Measurements from ENCODE around the gene TMEM163.

Gene TMEM163

DNA sequence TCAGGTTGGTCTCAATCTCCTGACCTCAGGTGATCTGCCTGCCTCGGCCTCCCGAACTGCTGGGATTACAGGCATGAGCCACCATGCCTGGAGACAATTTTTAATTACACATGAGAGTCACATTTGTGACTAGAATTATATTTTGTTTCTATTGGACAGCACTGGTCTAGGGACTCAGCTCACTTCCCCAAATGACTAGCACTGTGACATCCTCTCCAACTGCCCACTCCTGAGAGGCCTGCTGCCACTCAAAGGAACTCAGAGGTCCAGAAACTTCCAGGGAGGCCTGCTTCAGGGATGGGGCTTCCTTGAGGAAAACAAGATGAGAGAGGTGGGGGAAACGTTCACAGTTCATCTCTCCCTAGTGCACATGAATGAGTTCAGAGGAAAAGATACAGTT, 29.5 kb downstream of the TMEM163 start:
- no peak for DNase-seq

GRCh38 chr2:134685967-134686366, 32.8 kb downstream of the TMEM163 start:
- DNase-seq, result no peak

GRCh38 chr2:134683561-134684112, 35.2 kb downstream of the TMEM163 start:
- no peak for DNase-seq

- no peak for DNase-seq
These were observed 36.1 kb downstream of the TMEM163 start for GRCh38 chr2:134682726-134683125.

DNA sequence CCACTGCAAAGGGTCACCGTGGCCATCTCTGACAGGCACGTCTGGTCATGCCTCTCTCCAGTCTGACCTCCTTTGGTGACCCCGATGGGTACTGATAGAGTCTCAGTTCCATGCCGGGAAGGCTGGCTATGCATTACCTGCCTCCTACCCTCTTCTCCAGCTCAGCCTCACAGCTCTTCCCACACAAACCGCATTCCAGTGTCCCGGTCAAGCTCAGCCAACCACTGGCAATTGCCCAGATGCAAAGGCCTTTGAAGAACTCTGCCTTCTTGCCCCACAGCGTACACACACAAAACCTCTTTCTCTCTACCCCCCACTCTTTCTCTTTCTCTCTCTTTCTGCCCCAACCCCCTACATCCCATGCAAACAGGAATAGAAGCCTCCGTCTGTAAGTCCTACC, 37.6 kb downstream of the TMEM163 start:
- DNase-seq, result no peak

DNA sequence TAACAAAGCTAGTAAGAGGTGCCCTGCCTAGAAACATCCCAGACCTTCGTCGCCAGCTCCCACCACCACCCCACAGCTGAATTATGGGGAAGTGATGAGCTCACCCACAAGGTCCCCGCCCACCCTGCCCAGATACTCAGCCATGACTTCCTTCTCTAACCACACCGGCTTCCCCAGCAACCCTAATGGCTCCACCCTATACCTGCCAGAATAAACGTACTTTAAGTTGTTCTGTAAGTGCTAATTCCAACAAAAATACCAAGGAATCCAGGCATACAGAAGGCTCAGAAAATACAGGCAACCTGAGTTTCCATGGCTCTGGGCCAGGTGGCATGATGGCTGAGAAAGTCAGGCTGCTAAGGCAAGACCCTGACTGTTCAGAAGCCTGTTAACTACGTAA, 39.1 kb downstream of the TMEM163 start:
- no peak for DNase-seq

GRCh38 chr2:134679294-134679693, 39.5 kb downstream of the TMEM163 start:
- DNase-seq, result no peak

GRCh38 chr2:134677856-134678756, 40.7 kb downstream of the TMEM163 start:
- no peak for DNase-seq

DNA sequence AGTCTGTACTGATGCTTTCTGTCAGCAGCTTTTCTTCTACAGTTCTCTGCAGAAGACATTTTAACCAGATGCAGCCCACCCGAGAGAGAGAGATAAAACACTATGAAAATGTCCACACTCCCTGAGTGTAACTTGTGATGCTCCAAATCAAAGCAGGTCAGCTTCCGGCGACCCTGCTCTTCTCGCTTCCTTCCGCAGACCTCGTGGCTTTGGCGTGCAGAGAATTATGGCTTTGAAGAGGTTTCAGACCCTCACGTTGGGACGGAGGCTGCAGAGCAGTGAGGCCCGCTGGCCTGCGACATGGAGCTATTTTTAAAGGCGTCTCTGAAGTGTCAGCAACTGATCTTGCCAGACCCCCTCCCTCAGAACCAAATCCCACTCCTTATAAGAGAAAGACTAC, 41.8 kb downstream of the TMEM163 start:
- DNase-seq, result no peak

DNA sequence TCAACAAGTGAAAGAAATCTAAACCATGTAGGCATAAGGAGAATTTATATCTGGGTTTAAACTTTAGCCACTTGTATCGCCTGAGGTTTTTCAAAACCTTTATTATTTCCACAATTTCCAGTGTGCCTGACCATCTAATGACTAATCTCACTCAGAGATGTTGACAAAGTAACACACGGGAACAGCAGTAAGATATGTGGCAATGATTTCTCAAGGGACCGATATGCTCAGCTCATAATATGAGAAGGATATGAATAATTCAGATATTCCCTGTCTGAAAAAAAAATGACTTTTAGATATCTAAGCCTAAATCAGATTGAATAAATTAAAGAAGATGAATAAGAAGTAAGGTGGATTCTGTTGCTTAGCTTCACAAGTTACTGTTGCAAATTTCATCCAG, 43.5 kb downstream of the TMEM163 start:
- no peak for DNase-seq

GRCh38 chr2:134674687-134675086, 44.1 kb downstream of the TMEM163 start:
- DNase-seq, result no peak

GRCh38 chr2:134671513-134671912, 47.3 kb downstream of the TMEM163 start:
- DNase-seq, result no peak

GRCh38 chr2:134670955-134671354, 47.8 kb downstream of the TMEM163 start:
- no peak for DNase-seq

DNA sequence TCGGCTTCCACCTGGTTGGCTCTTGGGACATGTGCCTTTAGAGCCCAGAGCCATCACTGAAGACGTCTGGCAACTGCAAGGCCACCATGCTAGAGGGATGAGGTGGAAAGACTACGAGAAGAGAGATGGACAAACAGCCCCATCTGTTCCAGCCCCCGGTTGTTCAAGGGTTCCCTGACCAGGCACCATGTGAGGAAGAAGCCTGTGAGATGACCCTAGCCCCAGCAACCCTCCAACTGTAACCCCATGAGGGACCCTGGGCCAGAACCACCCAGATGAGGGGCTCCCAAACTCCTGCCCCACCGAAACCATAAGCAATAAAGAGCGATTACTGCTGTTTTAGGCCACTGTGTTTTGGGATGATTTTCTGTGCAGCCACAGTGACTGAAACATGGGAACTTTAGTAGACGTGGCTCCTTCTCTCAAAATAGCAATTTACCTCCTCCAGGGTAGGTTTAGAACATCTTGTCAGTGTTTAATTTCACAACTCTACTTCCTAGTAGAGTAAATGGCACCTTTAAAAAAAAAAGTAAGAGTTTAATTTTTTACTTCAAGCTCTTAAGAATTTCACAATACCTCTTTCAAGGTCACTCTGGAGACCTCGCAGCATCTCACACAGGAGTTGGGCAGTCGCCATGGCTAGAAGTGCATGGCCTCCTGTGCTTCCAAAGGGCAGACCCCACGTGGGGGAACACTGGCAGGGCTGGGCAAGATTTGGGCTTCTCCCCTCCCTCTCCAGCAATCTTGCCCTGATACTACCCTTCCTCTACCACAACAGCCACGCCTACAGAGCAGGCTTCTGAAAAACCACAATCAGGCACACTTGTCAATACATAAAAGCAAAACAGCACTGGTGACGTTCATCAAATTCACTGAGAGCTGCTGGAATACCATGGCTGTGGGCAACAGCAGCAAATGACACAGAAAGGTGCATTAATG, 48.8 kb downstream of the TMEM163 start:
- DNase-seq, result no peak

DNA sequence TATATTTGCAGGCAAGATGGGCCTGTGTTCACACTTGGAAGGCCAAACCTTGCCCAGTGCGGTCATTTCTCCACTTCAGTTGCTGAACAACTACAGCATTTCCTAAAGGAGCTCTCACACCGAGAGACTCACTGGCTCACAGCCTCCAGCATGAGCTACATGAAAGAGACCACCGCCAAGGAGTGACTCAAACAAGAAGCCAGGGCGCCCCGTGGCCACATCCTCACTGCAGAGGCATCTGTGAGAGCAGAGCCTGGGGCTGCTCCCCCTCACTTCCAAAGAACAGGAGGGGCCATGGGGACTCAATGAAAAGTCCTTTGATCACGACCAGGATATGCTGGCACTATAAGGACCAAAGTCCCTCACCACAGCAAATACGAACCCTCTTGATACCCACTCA, 50.0 kb downstream of the TMEM163 start:
- no peak for DNase-seq

DNA sequence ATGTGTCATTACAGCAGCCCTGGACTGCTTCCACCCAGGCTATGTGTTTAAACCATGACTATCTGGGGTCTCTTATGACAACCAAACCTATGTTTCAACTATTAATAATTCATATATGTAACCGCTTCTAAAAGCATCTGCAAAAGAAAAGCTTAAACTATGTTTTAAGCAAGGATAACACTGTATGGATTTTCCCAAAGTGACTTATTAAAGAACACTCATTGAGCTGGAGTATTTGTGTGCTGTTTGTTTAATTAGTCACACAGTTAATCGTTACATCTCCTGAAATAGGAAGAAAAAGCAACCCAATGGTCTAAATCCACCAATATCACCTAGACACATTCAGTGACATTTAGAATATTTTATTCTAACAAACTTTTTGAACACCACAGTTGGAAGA, 51.3 kb downstream of the TMEM163 start:
- no peak for DNase-seq

- no peak for DNase-seq
These were observed 51.7 kb downstream of the TMEM163 start for GRCh38 chr2:134667081-134667480.

DNA sequence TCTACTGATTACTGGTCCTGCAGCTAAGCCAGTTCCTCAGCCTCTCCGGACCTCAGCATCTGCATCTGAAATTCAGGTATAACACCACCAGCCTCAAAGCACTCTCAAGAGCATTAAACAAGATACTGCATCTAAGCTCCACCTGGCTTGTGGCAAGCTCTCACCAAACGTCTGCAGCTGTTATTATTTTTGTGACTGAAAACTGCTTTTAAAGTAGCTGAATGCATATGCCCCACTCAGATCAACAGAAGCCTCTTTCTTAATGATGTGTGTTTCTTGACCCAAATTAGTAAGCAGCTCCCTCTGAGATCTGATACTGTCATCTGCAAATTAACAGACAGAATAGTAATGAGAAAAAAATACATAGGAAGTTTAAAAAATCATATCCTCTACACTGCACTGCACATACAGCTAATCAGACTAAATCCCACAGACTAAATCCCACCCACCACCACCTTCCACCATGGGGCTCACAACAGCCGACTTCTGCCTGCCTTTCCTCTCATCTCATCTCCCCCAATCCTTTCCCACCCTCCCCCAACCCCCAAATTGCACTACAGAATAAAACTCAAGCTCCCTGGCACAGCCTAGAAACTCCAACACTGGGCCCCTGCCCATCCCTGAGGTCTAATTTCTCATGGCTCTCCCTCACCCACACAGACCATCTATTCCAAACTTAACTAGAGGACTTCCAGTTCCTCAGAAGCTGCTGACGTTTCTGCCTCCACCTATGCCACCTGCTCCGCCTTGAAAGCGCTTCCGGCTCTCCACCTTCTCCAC, 52.9 kb downstream of the TMEM163 start:
- DNase-seq, result no peak

DNA sequence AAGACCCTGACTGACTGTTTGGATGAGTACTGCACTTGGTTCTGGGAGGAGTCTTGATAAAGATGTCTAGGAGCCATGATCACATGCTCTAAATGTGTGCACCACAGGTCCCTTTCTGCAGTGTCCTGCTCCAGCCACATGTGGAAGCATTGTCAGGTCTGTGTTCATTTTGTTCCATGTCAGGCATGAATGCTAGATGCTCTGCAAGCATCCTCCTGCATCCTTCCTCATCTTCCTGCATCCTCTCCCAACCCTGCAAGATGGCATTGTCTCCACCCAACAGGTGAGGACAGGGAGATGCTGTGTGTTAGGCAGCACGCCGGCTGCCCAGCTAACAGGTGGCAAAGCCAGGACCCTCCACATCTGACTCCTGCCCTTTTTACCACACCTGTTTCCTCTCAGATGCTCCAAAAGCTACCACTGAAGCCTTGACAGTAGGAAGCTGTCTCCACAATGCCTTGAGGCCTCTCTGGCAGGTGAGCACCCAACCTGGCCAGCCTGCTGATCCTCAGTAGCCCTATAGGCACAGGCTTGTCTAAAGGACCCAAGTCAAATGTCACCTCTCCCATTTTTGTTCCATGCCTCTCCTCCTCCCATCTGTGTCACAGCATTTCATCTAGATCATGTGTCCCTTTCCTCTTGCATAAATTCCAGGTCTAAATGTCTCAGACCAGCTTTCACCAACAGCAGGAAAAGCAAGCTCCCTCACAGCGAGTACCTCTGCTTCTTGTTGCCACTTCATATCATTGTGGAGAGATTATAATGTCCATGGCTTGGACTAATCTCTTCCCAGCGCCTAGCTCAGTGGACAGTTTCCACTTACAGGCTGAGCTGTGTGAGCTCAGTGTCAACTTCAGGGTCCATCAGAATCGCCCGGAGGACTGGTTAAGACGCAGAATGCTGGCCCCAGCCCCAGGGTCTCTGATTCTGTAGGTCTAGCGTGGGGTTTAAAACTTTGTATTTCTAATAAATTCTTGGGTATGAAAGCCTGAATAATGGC, 55.0 kb downstream of the TMEM163 start:
- no peak for DNase-seq

- no peak for DNase-seq
These were observed 56.0 kb downstream of the TMEM163 start for GRCh38 chr2:134662751-134663150.

DNA sequence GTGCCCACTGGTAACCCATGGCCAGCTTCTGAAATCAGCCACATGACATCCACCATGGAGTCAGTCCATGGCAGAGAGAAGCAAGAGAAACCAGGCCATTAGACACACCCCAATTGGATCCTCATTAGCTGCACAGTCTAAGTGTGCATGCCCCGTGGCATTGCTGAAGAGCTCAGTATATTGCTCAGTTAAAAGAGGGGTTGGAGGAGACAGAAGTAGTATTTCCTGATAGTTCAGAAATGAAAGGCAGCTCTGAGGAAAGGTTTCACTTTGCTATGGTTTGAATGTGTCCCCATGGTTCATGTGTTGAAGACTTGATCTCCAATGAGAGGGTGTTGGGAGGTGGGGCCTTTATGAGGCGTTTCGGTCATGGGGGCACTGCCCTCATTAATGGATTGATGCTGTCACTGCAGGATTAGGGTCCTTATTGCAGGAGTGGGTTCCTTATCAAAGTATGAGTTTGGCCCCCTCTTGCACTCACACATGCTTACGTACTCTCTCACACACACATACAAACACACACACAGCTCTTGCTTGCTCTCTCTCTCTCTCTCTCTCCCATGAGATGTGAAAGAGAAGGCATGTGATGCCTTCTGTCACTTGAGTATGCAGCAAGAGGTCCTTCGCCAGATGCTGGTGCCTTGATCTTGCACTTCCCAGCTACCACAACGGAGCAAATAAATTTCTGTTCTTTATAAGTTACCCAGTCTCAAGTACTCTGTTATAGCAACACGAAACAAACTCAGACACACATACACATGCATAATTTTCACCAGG, 58.0 kb downstream of the TMEM163 start:
- no peak for DNase-seq
